Measurements from ENCODE around the gene GET4.
"Not testable (repeated sequence)": the region's sequence is repeated elsewhere in the genome, so short reads cannot be mapped to it uniquely, and the experiment has no call there.

Gene GET4

GRCh38 chr7:931871-932650, 55.7 kb downstream of the GET4 start:
- no peak for DNase-seq

GRCh38 chr7:932651-932975, 56.3 kb downstream of the GET4 start:
- DNase-seq: no peak

GRCh38 chr7:934469-935163, 58.3 kb downstream of the GET4 start:
- DNase-seq: no peak

DNA sequence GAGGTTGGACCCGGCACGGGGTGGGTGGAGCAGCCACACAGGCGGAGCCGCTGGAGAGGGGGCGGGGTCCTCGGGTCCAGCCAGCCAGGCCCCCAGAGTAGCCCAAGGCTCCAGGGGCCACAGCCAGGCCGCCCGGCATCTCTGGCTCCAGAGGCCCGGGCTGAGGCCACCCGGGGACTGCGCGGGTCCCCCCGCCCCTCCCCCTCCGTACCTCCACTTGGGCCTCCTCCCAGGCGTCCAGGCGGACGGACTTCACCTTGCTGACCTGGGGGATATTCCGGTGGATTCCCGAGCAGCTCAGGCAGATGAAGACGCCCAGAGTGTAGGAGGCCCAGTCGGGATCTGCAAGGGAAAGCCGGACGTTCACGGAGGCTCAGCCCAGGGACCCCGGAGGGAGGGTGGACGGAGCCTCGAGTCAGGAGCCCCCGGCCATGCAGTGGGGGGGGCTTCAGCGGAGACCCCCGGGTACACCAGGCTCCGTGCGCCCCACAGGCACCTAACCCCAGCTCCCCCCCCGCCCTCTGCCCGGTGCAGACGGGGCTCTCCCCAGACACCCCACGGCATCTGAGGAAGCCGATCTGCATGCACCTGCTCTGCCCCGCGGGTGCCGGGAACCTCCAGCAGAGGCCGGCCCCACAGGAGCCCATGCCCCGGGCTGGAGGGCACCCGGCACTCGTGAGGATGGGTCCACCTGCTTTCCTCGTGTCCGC, 59.0 kb downstream of the GET4 start:
- no peak for DNase-seq

- no peak for DNase-seq
These were observed 59.6 kb downstream of the GET4 start for GRCh38 chr7:935874-936385.

- DNase-seq: no peak
These were observed 60.2 kb downstream of the GET4 start for GRCh38 chr7:936386-937054.

- DNase-seq: no peak
These were observed 61.6 kb downstream of the GET4 start for GRCh38 chr7:937856-938484.

GRCh38 chr7:938546-939185, 62.3 kb downstream of the GET4 start:
- DNase-seq: no peak

GRCh38 chr7:939843-940242, 63.5 kb downstream of the GET4 start:
- no peak for DNase-seq

DNA sequence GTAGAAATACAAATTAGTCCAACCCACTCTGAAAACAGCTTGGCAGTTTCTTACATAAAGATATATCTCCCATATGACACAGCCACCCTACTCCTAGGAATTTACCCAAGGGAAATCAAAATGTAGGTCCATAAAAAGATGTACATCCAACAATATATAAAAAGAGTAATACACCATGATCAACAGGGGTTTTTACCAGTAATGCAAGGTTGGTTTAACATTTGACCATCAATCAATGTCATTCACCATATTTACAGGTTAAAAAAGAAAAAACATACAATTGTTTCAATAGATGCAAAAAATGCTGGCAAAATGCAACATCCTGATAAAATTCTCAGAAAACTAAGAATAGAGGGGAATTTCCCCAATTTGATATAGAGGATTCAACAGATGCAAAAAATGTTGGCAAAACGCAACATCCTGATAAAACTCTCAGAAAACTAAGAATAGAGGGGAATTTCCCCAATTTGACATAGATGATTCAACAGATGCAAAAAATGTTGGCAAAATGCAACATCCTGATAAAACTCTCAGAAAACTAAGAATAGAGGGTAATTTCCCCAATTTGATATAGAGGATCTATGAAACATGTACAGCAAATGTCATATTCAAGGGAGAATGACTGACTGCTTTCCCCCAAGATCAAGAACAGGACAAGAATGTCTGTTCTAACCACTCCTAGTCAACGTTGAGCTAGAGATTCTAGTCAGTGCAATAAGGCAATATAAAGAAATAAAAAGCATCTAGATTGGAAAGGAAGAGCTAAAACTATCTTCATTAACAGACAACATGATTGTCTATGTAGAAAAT, 64.5 kb downstream of the GET4 start:
- no peak for DNase-seq

- not testable (repeated sequence) for DNase-seq
These were observed 67.4 kb downstream of the GET4 start for GRCh38 chr7:943793-944192.

- no peak for DNase-seq
These were observed 68.4 kb downstream of the GET4 start for GRCh38 chr7:944744-945143.

GRCh38 chr7:945147-945555, 68.8 kb downstream of the GET4 start:
- no peak for DNase-seq

DNA sequence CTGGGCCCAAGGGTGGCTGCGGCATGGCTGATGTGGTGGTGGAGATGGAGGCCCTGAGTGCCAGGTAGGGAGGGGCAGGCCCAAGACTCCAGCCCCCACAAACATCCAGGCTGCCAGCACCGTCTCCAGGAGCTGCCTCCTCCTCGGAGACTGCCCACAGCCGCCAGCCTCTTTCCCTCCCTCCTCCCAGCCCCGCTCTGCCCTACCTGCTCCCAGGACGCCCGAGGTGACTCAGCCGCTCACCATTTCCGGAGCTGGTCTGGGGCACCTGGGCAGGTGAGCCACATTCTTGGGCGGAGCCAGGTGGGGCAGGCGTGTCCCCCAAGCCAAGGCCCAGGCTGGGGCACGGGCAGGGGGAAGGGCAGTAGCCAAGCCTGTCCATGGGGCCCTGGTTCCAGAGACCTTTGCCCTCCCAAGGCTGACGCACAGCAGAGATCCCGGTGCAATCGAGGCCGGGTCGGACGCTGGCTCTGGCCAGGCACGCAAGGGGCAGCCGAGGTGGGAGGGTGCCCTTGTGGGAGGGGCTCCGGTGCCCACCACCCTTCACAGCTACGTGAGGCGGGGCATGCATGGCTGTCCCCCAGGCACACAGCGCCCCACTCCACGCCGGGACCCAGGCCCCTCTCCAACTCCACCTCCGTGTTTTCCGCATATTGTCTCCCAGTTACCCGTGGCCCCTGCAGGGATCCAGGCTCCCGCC, 69.4 kb downstream of the GET4 start:
- DNase-seq: no peak

Measured in NCI-H187 treated with DMSO at 0.1 percent for 48 hours (cell line).